ENCODE results near the gene KCNK4.
A peak's percentile ranks its signal among the peaks of the same experiment; 100 is the strongest.
"Not testable (repeated sequence)": the region's sequence is repeated elsewhere in the genome, so short reads cannot be mapped to it uniquely, and the experiment has no call there.

The KCNK4 gene

GRCh38 chr11:64313491-64314145 is 22.5 kb downstream of the KCNK4 start:
- FAIRE-seq = no peak

DNA sequence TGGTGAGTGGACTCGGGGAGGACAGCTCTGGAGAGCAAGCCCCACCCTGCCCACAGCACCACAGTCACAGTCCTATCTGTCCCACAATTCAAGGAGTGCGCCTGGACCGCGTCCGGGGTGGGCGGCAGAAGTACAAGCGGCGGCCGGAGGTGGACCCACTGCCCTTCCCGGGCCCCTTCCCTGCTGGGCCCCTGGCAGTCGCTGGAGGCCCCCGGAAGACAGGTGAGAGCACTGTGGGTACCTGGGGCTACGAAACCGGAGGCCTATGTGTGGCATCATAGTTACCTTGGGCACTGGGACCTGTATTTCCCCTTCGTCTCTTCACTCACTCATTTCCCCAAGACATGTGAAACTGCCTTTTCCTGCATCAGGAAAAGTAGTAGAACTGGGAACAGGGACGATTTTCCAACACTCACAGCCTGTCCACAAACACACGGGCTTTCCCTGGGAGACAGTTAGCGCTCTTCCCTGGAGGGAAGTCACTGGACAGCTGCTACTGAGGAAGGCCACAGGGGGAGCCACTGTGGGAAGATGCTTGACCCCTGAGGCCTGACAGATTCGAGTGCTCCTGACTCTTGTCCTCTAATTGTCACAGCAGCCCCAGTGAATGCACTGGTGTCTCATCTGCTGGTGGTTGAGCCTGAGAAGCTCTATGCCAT is 23.2 kb downstream of the KCNK4 start:
- FAIRE-seq = no peak

GRCh38 chr11:64314805-64315561 is 23.9 kb downstream of the KCNK4 start:
- no peak for FAIRE-seq

DNA sequence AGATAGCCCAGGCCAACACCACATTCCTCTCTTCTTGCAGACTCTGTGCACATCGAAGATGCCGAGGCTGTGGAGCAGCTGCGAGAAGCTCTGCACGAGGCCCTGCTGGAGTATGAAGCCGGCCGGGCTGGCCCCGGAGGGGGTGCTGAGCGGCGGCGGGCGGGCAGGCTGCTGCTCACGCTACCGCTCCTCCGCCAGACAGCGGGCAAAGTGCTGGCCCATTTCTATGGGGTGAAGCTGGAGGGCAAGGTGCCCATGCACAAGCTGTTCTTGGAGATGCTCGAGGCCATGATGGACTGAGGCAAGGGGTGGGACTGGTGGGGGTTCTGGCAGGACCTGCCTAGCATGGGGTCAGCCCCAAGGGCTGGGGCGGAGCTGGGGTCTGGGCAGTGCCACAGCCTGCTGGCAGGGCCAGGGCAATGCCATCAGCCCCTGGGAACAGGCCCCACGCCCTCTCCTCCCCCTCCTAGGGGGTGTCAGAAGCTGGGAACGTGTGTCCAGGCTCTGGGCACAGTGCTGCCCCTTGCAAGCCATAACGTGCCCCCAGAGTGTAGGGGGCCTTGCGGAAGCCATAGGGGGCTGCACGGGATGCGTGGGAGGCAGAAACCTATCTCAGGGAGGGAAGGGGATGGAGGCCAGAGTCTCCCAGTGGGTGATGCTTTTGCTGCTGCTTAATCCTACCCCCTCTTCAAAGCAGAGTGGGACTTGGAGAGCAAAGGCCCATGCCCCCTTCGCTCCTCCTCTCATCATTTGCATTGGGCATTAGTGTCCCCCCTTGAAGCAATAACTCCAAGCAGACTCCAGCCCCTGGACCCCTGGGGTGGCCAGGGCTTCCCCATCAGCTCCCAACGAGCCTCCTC is 24.8 kb downstream of the KCNK4 start:
- FAIRE-seq = not testable (repeated sequence)

DNA sequence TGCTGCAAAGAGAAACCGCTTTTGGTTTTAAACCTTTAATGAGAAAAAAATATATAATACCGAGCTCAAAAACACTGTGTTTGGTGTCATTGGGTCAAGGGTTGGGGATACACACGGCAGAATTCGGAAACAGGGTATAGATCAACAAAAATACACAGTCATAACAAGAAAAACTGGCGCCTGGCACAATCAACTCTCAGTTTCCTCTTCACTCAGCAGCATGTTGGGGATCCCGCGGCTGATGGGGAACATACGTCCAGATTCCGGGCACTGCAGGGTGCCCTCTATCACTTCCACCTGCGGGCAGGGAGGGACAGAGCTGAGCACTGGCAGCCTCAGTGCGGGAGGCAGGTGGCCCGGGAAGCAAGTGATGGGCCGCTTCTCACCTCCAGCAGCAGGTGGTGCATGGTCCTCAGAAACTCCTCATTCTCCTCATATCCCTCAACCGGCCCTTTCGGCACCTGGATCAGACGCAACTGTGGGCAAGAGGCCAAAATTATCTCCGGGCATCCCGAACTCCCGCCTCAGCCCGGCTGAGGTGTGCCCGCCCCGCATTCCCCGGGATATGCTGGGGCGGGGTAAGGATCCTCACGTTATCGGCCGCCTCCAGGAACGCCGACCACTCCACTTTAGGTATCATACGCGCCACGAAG is 25.7 kb downstream of the KCNK4 start:
- FAIRE-seq = peak; percentile 39

- peak; percentile 99 for FAIRE-seq
Measured at GRCh38 chr11:64317325-64317960, 26.3 kb downstream of the KCNK4 start, which contains the start of gene TRMT112. TSS of gene TRMT112 (minus strand) at chr11:64317559. CDS start at chr11:64317526, 33 bp downstream.

- no peak for FAIRE-seq
Measured at GRCh38 chr11:64317961-64318765, 27.1 kb downstream of the KCNK4 start, which contains the start of gene PRDX5. TSS of gene PRDX5 (plus strand) at chr11:64318121. CDS start at chr11:64318216, 95 bp downstream.

DNA sequence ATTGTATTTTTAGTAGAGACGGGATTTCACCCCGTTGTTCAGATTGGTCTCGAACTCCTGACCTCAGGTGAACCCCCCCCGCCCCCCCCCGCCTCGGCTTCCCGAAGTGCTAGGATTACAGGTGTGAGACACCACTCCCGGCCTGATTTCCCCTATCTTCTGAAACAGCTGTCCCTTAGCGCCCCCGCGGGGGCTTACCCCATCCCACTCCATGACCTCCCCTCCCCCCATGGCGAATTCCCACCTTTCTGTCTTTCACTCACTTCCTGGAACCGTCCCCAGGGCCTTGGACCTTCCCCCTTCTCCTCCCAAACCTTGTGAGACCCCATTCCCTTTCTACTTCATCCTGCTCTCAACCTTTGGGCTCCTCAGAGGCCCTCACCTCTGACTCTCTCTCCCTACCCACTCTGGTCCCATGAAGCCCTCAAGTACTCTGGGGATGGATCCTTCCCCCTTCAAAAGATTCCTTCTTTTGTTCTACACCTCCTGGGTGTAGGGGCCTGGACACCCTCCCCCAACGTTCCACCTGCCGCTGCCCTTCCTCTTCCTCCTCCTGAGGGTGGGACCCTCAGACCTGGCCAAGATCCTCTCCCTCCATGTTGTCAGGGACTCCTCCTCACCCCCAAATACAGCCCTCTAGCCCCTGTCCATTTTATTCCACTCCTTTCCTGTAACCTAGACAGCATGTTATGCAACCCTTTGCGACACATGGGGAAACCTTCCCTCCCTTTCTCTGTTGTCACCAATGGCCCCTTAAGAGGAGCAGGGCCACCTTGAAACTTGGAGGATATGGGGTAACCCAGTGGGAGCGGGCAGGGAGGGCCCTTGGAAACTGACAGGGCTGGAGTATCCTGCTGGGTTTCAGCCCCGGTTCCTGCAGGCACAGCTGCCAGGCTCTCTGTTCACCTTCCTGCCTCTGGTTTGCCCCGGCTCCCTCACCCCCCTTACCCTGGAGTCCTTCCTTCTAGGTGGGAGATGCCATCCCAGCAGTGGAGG is 28.0 kb downstream of the KCNK4 start:
- FAIRE-seq = no peak

- no peak for FAIRE-seq
Measured at GRCh38 chr11:64320556-64320955, 29.5 kb downstream of the KCNK4 start.

GRCh38 chr11:64321026-64321425 is 29.9 kb downstream of the KCNK4 start:
- FAIRE-seq = no peak

GRCh38 chr11:64321533-64321932 is 30.4 kb downstream of the KCNK4 start:
- no peak for FAIRE-seq

DNA sequence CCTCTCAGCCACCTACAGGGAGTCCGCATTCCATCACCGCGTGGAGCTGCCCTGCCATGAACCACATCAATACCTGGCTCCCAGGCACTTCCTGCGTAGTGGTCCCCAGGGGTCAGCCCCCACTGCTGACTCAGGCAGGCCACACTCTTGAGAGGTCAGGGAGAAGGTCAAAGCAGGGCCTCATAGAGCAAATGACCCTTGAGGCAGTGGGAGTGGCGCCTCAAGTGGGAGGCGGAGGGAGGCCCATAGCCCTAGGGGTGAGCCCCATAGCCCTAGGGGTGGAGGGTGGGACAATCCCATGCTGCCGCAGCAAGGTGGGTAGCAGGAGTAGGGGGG is 31.8 kb downstream of the KCNK4 start:
- FAIRE-seq = no peak

DNA sequence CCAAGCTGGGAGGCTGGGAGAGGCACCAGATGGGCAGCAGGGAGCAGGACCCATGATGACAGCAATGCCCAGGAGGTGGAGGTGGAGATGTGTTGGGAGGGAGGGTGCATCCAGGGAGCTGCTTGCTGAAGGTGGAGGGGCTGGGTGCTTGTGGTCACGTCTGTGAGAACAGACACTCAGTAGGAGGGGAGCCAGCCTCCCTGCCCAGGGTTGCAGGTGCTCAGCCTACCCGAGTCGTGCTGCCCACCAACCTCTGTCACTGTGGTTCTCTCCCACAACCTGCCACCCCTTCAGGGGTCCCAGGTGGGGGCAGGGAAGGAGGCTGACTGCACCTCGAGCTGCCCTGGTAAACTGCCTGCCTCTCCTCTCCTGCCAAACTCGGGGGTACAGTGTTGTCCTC is 32.3 kb downstream of the KCNK4 start:
- no peak for FAIRE-seq

DNA sequence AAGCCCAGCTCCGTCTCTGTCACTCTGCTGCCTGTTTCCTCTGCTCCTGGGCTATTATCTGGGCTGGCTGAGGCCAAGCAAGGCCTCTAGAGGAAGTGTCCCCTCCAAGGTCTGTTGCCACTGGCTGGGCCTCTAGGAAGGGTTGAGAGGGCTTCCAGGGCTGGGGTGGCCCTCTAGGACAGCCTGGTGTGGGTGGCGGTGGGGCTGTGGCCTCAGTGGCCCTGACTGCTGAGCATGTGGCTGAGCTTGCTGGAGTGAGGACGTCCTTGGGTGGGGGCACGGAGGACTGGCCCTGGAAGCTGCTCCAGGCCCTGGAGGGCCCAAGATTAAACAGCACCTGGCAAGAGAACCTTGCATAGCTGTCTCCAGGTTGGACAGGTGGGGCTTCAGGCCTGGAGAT is 32.9 kb downstream of the KCNK4 start:
- FAIRE-seq = not testable (repeated sequence)

DNA sequence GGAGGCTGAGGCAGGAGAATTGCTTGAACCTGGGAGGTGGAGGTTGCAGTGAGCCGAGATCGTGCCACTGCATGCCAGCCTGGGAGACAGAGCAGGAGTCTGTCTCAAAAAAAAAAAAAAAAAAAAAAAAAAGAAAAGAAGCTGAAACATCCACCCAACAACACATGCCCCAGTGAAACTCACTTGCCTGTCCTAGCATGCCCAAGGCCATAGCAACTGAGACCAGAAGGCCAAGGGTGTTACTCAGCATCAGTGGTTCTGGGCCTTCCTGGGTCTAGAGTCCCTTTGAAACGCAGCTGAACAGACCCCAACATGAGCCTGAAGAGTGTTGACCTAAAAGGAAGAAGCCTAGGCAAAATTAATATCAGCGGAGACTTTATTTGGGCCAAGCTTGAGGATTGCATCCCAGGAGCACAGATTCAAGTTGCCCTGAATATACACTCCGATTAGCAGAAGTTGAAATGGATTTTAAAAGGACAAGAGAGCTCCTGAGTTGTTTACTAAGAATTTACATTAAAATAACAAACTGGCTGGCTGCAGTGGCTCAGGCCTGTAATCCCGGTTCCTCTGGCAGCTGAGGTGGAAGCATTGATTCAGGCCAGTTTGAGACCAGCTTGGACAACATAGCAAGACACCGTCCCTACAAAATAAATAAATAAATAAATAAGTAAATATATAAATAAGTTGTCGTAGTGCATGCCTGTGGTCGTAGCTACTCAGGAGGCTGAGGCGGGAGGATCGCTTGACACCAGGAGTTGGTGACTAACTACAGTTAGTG is 33.8 kb downstream of the KCNK4 start:
- FAIRE-seq = no peak

- no peak for FAIRE-seq
Measured at GRCh38 chr11:64327375-64327774, 36.3 kb downstream of the KCNK4 start.

DNA sequence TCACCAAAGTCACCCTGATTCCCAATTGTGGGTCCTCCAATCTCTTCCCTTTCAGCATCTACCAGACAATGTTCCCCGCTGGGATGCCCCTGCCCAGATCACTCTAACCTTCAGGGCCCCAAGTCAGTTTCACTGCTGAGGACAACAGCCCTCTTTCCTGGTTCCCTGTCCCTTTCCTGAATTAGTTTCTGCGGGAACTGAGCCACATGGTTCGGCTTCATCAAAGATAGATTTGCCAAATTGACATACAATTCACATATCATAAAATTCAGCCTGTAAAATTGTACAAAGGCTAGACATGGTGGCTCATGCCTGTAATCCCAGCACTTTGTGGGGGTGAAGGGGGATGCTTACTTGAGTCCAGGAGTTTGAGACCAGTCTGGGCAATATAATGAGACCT is 36.9 kb downstream of the KCNK4 start:
- FAIRE-seq = no peak

DNA sequence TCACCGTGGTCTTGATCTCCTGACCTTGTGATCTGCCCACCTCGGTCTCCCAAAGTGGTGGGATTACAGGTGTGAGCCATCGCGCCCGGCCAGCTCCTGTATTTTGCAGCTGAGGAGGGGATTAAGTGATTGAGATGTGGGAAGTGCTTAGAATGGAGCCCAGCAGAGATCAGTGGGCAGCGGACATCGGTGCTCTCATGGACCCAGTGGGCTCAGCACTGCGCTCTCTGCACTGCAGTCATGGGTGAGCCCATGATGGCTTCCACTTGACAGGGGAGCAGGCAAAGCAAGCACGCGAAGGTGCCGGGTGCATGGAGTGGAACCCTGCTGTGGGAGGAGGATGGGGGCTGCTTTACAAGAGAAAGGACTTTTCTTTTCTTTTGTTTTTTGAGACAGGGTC is 39.8 kb downstream of the KCNK4 start:
- no peak for FAIRE-seq

Measured in G401.6 (cell line).